Measurements from ENCODE around the gene TMEM63B.

DNA sequence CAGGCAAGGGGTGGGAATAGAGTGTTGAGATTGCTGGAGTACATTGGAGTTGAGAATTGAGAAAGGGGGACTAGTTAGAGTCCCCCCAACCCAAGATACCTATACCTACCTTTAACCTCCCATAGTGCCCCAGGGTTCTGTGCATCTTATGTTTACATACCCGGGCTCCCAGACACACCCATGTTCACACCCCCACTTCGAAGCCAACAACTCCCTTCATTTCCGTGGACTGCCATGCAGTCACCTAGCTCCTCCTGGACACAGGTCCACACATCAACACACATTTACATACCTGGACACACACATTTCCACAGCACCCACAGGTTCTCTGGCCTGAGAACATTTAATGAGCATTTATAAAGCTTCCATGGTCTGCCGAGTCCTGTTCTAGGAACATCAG, 5.1 kb downstream of the TMEM63B start:
- no peak for TF ChIP-seq POLR2A (IDR thresholded peaks at IDR 0.05; ENCODE audit: low read depth, low read length)
- no peak for TF ChIP-seq POLR2AphosphoS5 (IDR thresholded peaks at IDR 0.05; ENCODE audit: low read depth, low read length)
- TF ChIP-seq TAF1 (IDR thresholded peaks at IDR 0.05; ENCODE audit: borderline replicate concordance, low read depth, low read length) = no peak

Measured in GM12892 (cell line).